ENCODE measurements around the gene NME7.

NME7 gene

GRCh38 chr1:169102567-169102966 lies 265.0 kb downstream of the NME7 start:
- DNase-seq, result no peak

- no peak for DNase-seq
Measured at GRCh38 chr1:169100651-169101088, 266.9 kb downstream of the NME7 start.

GRCh38 chr1:169100208-169100607 lies 267.4 kb downstream of the NME7 start:
- no peak for DNase-seq

GRCh38 chr1:169099561-169099960 lies 268.0 kb downstream of the NME7 start:
- no peak for DNase-seq

GRCh38 chr1:169098380-169098779 lies 269.2 kb downstream of the NME7 start:
- no peak for DNase-seq

GRCh38 chr1:169094897-169095569 lies 272.6 kb downstream of the NME7 start:
- DNase-seq, result no peak

- no peak for DNase-seq
Measured at GRCh38 chr1:169092399-169092798, 275.2 kb downstream of the NME7 start.

GRCh38 chr1:169091480-169091941 lies 276.1 kb downstream of the NME7 start:
- no peak for DNase-seq

GRCh38 chr1:169090900-169091311 lies 276.7 kb downstream of the NME7 start:
- DNase-seq, result no peak

- DNase-seq, result no peak
Measured at GRCh38 chr1:169090308-169090899, 277.2 kb downstream of the NME7 start.

GRCh38 chr1:169089776-169090175 lies 277.8 kb downstream of the NME7 start:
- DNase-seq, result no peak

GRCh38 chr1:169087876-169088275 lies 279.7 kb downstream of the NME7 start:
- DNase-seq, result no peak

GRCh38 chr1:169086603-169087455 lies 280.8 kb downstream of the NME7 start:
- DNase-seq, result peak; percentile 13

- DNase-seq, result no peak
Measured at GRCh38 chr1:169085911-169086310, 281.7 kb downstream of the NME7 start.

Data from NCI-H1694 (cell line).